Muscle of leg (tissue), 11 donors: ENCODE data around the gene MAML3. TPM values are rescaled to one million over a fixed set of nuclear protein-coding genes. Genes with fewer than 3 reads are reported as not detected.
A peak's percentile ranks its signal among the peaks of the same experiment; 100 is the strongest.

Experiments
- DNase-seq: peaks from one replicate; pipeline ENCODE4 v3.0.0; 2013
- H3K27ac ChIP-seq: one replicate; pipeline ENCODE4 v1.5.1; 2013; ENCODE audit warnings: mild to moderate bottlenecking, low read length, control low read depth
- H3K27me3 ChIP-seq: one replicate; pipeline ENCODE4 v1.6.1; 2013; ENCODE audit warnings: low read length; ENCODE audit not compliant: control insufficient read depth, insufficient read depth
- H3K36me3 ChIP-seq: one replicate; pipeline ENCODE4 v1.6.1; 2013; ENCODE audit warnings: low read length; ENCODE audit not compliant: control insufficient read depth, insufficient read depth
- H3K4me1 ChIP-seq: one replicate; pipeline ENCODE4 v1.6.1; 2013; ENCODE audit warnings: low read length; ENCODE audit not compliant: control insufficient read depth, insufficient read depth
- H3K4me3 ChIP-seq: one replicate; pipeline ENCODE4 v1.5.1; 2013; ENCODE audit warnings: low read length, control low read depth
- H3K9me3 ChIP-seq: replicated peaks from 2 replicates; pipeline ENCODE4 v1.6.1; 2013; ENCODE audit warnings: low read depth, low read length; ENCODE audit not compliant: control insufficient read depth
- WGBS: methylation state at CpG from one replicate; pipeline ENCODE4 v1.1.5; 2013; ENCODE audit warnings: missing lambda C conversion rate; ENCODE audit not compliant: insufficient coverage; 5-methylcytosine and 5-hydroxymethylcytosine counted together
- polyA plus RNA-seq, 8 donors: library from polyadenylated mRNA; unstranded; fragments of 120-200 nt; gene quantifications; one replicate each; pipeline versions ENCODE4 v1.2.1 to v1.2.3, GENCODE V29; 2013; ENCODE audit warnings: inconsistent platforms in 1 of 8, low replicate concordance in 1 of 8; ENCODE audit not compliant: insufficient read length in 8 of 8, insufficient read depth in 1 of 8
- total RNA-seq: library from RNA; stranded (reverse); fragments of 120-200 nt; gene quantifications from one replicate; pipeline ENCODE4 v1.2.4, GENCODE V29; 2013

The MAML3 gene
- total and polyA plus RNA-seq, 9 donors, result 3.0 to 5.5 (median 5.0) TPM

GRCh38 chr4:139802488-139802887 lies 351.5 kb downstream of the MAML3 start:
- peaks cover 8% of the 10 kb centered on the region for H3K4me1 ChIP-seq
- no peak for DNase-seq
- no peaks in the 10 kb centered on the region for H3K9me3 ChIP-seq
- no peaks in the 10 kb centered on the region for H3K27me3 ChIP-seq
- H3K4me3 ChIP-seq, result no peak overlapping the region
- H3K27ac ChIP-seq, result no peak overlapping the region
- no peaks in the 10 kb centered on the region for H3K36me3 ChIP-seq
- no CpG with 5 or more reads among the region's 1 CpG for WGBS

- no peak overlapping the region for H3K4me3 ChIP-seq
- H3K9me3 ChIP-seq, result no peaks in the 10 kb centered on the region
- H3K27ac ChIP-seq, result no peak overlapping the region
- no peaks in the 10 kb centered on the region for H3K36me3 ChIP-seq
- no peaks in the 10 kb centered on the region for H3K27me3 ChIP-seq
- no peak for DNase-seq
- H3K4me1 ChIP-seq, result peaks cover 7% of the 10 kb centered on the region
- WGBS, result 69% methylated on average over 2 of the region's 6 CpGs
Observed at GRCh38 chr4:139801895-139802294, 352.1 kb downstream of the MAML3 start.

GRCh38 chr4:139800082-139800481 lies 353.9 kb downstream of the MAML3 start:
- no peaks in the 10 kb centered on the region for H3K9me3 ChIP-seq
- peaks cover 7% of the 10 kb centered on the region for H3K4me1 ChIP-seq
- WGBS, result 30% methylated on average over 2 of the region's 4 CpGs
- H3K4me3 ChIP-seq, result no peak overlapping the region
- H3K27me3 ChIP-seq, result no peaks in the 10 kb centered on the region
- H3K36me3 ChIP-seq, result no peaks in the 10 kb centered on the region
- DNase-seq, result no peak
- no peak overlapping the region for H3K27ac ChIP-seq

- Histone ChIP-seq H3K9me3 (no peaks in the 10 kb centered on the region), H3K27me3 (no peaks in the 10 kb centered on the region), H3K4me3 (no peak overlapping the region), H3K36me3 (no peaks in the 10 kb centered on the region), H3K27ac (no peak overlapping the region), H3K4me1 (peaks cover 8% of the 10 kb centered on the region)
- DNase-seq, result no peak
Observed at GRCh38 chr4:139799615-139800014, 354.4 kb downstream of the MAML3 start.

- Histone ChIP-seq H3K9me3 (no peaks in the 10 kb centered on the region), H3K36me3 (no peaks in the 10 kb centered on the region), H3K4me3 (no peak overlapping the region), H3K27ac (no peak overlapping the region), H3K27me3 (no peaks in the 10 kb centered on the region), H3K4me1 (peaks cover 10% of the 10 kb centered on the region)
- no peak for DNase-seq
Observed at GRCh38 chr4:139798456-139798855, 355.5 kb downstream of the MAML3 start.

GRCh38 chr4:139797287-139797686 lies 356.7 kb downstream of the MAML3 start:
- no peaks in the 10 kb centered on the region for H3K36me3 ChIP-seq
- no peak overlapping the region for H3K4me3 ChIP-seq
- no peaks in the 10 kb centered on the region for H3K27me3 ChIP-seq
- no CpG with 5 or more reads among the region's 2 CpGs for WGBS
- peaks cover 8% of the 10 kb centered on the region for H3K4me1 ChIP-seq
- no peak overlapping the region for H3K27ac ChIP-seq
- no peaks in the 10 kb centered on the region for H3K9me3 ChIP-seq
- no peak for DNase-seq

GRCh38 chr4:139795527-139796314 lies 358.3 kb downstream of the MAML3 start:
- Histone ChIP-seq H3K27me3 (no peaks in the 10 kb centered on the region), H3K36me3 (no peaks in the 10 kb centered on the region), H3K9me3 (no peaks in the 10 kb centered on the region), H3K27ac (no peak overlapping the region), H3K4me1 (peaks cover 4% of the 10 kb centered on the region), H3K4me3 (no peak overlapping the region)
- WGBS, result 73% methylated on average over 3 of the region's 8 CpGs
- DNase-seq, result no peak

GRCh38 chr4:139794158-139794954 lies 359.6 kb downstream of the MAML3 start:
- DNase-seq, result peak; percentile 86
- Histone ChIP-seq H3K27me3 (no peaks in the 10 kb centered on the region), H3K27ac (no peak overlapping the region), H3K4me1 (peaks cover 4% of the 10 kb centered on the region), H3K36me3 (no peaks in the 10 kb centered on the region), H3K9me3 (no peaks in the 10 kb centered on the region), H3K4me3 (no peak overlapping the region)
- WGBS, result 55% methylated on average over 2 of the region's 3 CpGs

GRCh38 chr4:139791681-139792080 lies 362.3 kb downstream of the MAML3 start:
- DNase-seq, result no peak
- H3K4me1 ChIP-seq, result peaks cover 4% of the 10 kb centered on the region
- no CpG with 5 or more reads among the region's 2 CpGs for WGBS
- H3K27me3 ChIP-seq, result no peaks in the 10 kb centered on the region
- peak overlapping the region; percentile 15 for H3K27ac ChIP-seq
- H3K9me3 ChIP-seq, result no peaks in the 10 kb centered on the region
- no peak overlapping the region for H3K4me3 ChIP-seq
- no peaks in the 10 kb centered on the region for H3K36me3 ChIP-seq

GRCh38 chr4:139790291-139790690 lies 363.7 kb downstream of the MAML3 start:
- Histone ChIP-seq H3K4me1 (peaks cover 4% of the 10 kb centered on the region), H3K36me3 (no peaks in the 10 kb centered on the region), H3K27me3 (no peaks in the 10 kb centered on the region), H3K4me3 (no peak overlapping the region), H3K9me3 (no peaks in the 10 kb centered on the region), H3K27ac (no peak overlapping the region)
- no peak for DNase-seq
- whole genome bisulfite sequencing, result 100% methylated on average over 3 of the region's 4 CpGs
